Peyer's patch (tissue), 4 donors: Measurements from ENCODE around the gene ADAM12. TPM values are rescaled to one million over a fixed set of nuclear protein-coding genes. Genes with fewer than 3 reads are reported as not detected.
"Not testable (repeated sequence)": the region's sequence is repeated elsewhere in the genome, so short reads cannot be mapped to it uniquely, and the experiment has no call there.

ENCODE experiments used
- DNase-seq, 3 donors: peaks; one replicate each; pipeline ENCODE4 v3.0.0-alpha.2; 2017 to 2019
- H3K27ac ChIP-seq, 4 donors: fragments of 200-600 bp; sonication (generic); one replicate each; pipeline ENCODE4 v1.5.1; 2016 to 2019
- H3K27me3 ChIP-seq, 2 donors: fragments of 200-600 bp; sonication (generic); one replicate each; pipeline ENCODE4 v1.5.1; 2019
- H3K36me3 ChIP-seq, 3 donors: fragments of 200-600 bp; sonication (generic); one replicate each; pipeline ENCODE4 v1.5.1; 2016 to 2019
- H3K4me1 ChIP-seq, 4 donors: fragments of 200-600 bp; sonication (generic); one replicate each; pipeline ENCODE4 v1.5.1; 2016 to 2019
- H3K4me3 ChIP-seq, 4 donors: fragments of 200-600 bp; sonication (generic); 1 replicate in 3 of 4; 2 replicates in 1 of 4; pipeline ENCODE4 v1.5.1; 2016 to 2019; ENCODE audit warnings: mild to moderate bottlenecking in 1 of 4
- H3K9me3 ChIP-seq, 4 donors: fragments of 200-600 bp; sonication (generic); one replicate each; pipeline ENCODE4 v1.5.1; 2016 to 2019; ENCODE audit warnings: mild to moderate bottlenecking in 1 of 4
- CTCF ChIP-seq, 6 experiments: fragments of 450-650 bp in 4 of 6; fragments of 200-600 bp in 2 of 6; sonication (generic) in 1 of 6; IDR thresholded peaks; one replicate each; pipeline ENCODE4 v1.5.1; 2017 to 2019; ENCODE audit warnings: antibody characterized with exemption in 6 of 6, mild to moderate bottlenecking in 3 of 6, moderate library complexity in 1 of 6
- POLR2A ChIP-seq, 2 donors: fragments of 450-650 bp; IDR thresholded peaks; one replicate each; pipeline ENCODE4 v1.5.1; 2017; ENCODE audit warnings: antibody characterized with exemption in 2 of 2, mild to moderate bottlenecking in 2 of 2, moderate library complexity in 2 of 2
- total RNA-seq, 4 donors: library from RNA; depleted of rRNA; stranded (reverse); fragments of >200 nt; gene quantifications; one replicate each; pipeline ENCODE4 v1.1.0, GENCODE V29; 2016

ADAM12 gene
- total RNA-seq, 4 donors from 2014 or later, result 0.13 to 2.5 (median 0.66) TPM

GRCh38 chr10:126185676-126186447 is 202.4 kb downstream of the ADAM12 start:
- Histone ChIP-seq H3K36me3 (no peaks in the 10 kb centered on the region), H3K4me1 (no peaks in the 10 kb centered on the region)
- TF ChIP-seq POLR2A (IDR thresholded peaks at IDR 0.05) (no peak), CTCF (IDR thresholded peaks at IDR 0.05) (no peak)

GRCh38 chr10:126181626-126182025 is 206.7 kb downstream of the ADAM12 start:
- no peak overlapping the region for H3K4me3 ChIP-seq
- H3K27me3 ChIP-seq, result no peaks in the 10 kb centered on the region
- no peak overlapping the region for H3K27ac ChIP-seq

More at GRCh38 chr10:126185676-126186447, 202.4 kb downstream of the ADAM12 start:
- no peak overlapping the region for H3K27ac ChIP-seq
- no peak for DNase-seq
- H3K9me3 ChIP-seq, result no peaks in the 10 kb centered on the region
- no peaks in the 10 kb centered on the region for H3K27me3 ChIP-seq
- H3K4me3 ChIP-seq, result no peak overlapping the region

GRCh38 chr10:126179637-126180036 is 208.6 kb downstream of the ADAM12 start:
- H3K27ac ChIP-seq, result no peak overlapping the region
- H3K4me1 ChIP-seq, result no peaks in the 10 kb centered on the region
- DNase-seq, result no peak
- H3K4me3 ChIP-seq, result no peak overlapping the region
- H3K36me3 ChIP-seq, result no peaks in the 10 kb centered on the region
- H3K27me3 ChIP-seq, result no peaks in the 10 kb centered on the region
- TF ChIP-seq POLR2A (IDR thresholded peaks at IDR 0.05) (no peak), CTCF (IDR thresholded peaks at IDR 0.05) (no peak)
- no peaks in the 10 kb centered on the region for H3K9me3 ChIP-seq

More at GRCh38 chr10:126181626-126182025, 206.7 kb downstream of the ADAM12 start:
- no peaks in the 10 kb centered on the region for H3K36me3 ChIP-seq
- no peaks in the 10 kb centered on the region for H3K9me3 ChIP-seq
- H3K4me1 ChIP-seq, result no peaks in the 10 kb centered on the region
- TF ChIP-seq POLR2A (IDR thresholded peaks at IDR 0.05) (no peak), CTCF (IDR thresholded peaks at IDR 0.05) (no peak)
- DNase-seq, result no peak

- Histone ChIP-seq H3K4me1 (no peaks in the 10 kb centered on the region), H3K9me3 (no peaks in the 10 kb centered on the region), H3K27me3 (no peaks in the 10 kb centered on the region), H3K27ac (no peak overlapping the region), H3K4me3 (no peak overlapping the region), H3K36me3 (no peaks in the 10 kb centered on the region)
- no peak for TF ChIP-seq CTCF (IDR thresholded peaks at IDR 0.05)
- no peak for TF ChIP-seq POLR2A (IDR thresholded peaks at IDR 0.05)
- no peak for DNase-seq
These were observed 210.8 kb downstream of the ADAM12 start for GRCh38 chr10:126177417-126178030.

GRCh38 chr10:126175641-126176262 is 212.5 kb downstream of the ADAM12 start:
- Histone ChIP-seq H3K4me3 (no peak overlapping the region), H3K27me3 (no peaks in the 10 kb centered on the region), H3K36me3 (no peaks in the 10 kb centered on the region), H3K9me3 (no peaks in the 10 kb centered on the region), H3K4me1 (no peaks in the 10 kb centered on the region), H3K27ac (no peak overlapping the region)
- no peak for TF ChIP-seq CTCF (IDR thresholded peaks at IDR 0.05)
- TF ChIP-seq POLR2A (IDR thresholded peaks at IDR 0.05), result no peak
- DNase-seq, result no peak

- not testable (repeated sequence) for DNase-seq, H3K4me1 ChIP-seq, H3K9me3 ChIP-seq, H3K4me3 ChIP-seq, H3K36me3 ChIP-seq, H3K27ac ChIP-seq, H3K27me3 ChIP-seq
These were observed 215.5 kb downstream of the ADAM12 start for GRCh38 chr10:126172755-126173154.
